Kidney (tissue), 14 donors: ENCODE data around the gene SLC35F1. TPM values are rescaled to one million over a fixed set of nuclear protein-coding genes. Genes with fewer than 3 reads are reported as not detected.

Experiments used
- DNase-seq, 5 donors: peaks; one replicate each; pipeline ENCODE4 v3.0.0-alpha.2; 2013 to 2020
- FAIRE-seq: peaks from 2 replicates; lab custom pipeline; 2012; peaks lifted over from hg19 to GRCh38; lab: Jason Lieb, UNC
- H3K27ac ChIP-seq, 2 donors: one replicate each; pipeline ENCODE4 v1.7.0; 2013; ENCODE audit warnings: low read depth in 2 of 2, low read length in 2 of 2, inconsistent platforms in 1 of 2
- H3K27me3 ChIP-seq: one replicate; pipeline ENCODE4 v1.7.1; 2013; ENCODE audit warnings: low read length, inconsistent platforms; ENCODE audit not compliant: control insufficient read depth, insufficient read depth
- H3K36me3 ChIP-seq, 3 donors: one replicate each; pipeline versions ENCODE4 v1.7.0 to v1.7.1; 2013; ENCODE audit warnings: low read length in 3 of 3, control low read depth in 1 of 3, inconsistent platforms in 1 of 3; ENCODE audit not compliant: insufficient read depth in 3 of 3, control insufficient read depth in 2 of 3
- H3K4me1 ChIP-seq, 3 donors: one replicate each; pipeline versions ENCODE4 v1.7.0 to v1.7.1; 2013; ENCODE audit warnings: low read length in 3 of 3, inconsistent platforms in 1 of 3, low read depth in 1 of 3; ENCODE audit not compliant: control insufficient read depth in 2 of 3, insufficient read depth in 2 of 3
- H3K4me3 ChIP-seq, 3 donors: one replicate each; pipeline versions ENCODE4 v1.7.0 to v1.8.1; 2013; ENCODE audit warnings: low read length in 3 of 3, control low read depth in 1 of 3, inconsistent platforms in 1 of 3
- H3K9ac ChIP-seq, 3 donors: one replicate each; pipeline versions ENCODE4 v1.7.0 to v1.7.1; 2013; ENCODE audit warnings: low read length in 3 of 3, control low read depth in 1 of 3, inconsistent platforms in 1 of 3
- H3K9me3 ChIP-seq, 3 donors: one replicate each; pipeline versions ENCODE4 v1.7.0 to v1.7.1; 2013; ENCODE audit warnings: low read length in 3 of 3, control low read depth in 1 of 3, inconsistent platforms in 1 of 3; ENCODE audit not compliant: control insufficient read depth in 2 of 3, insufficient read depth in 1 of 3
- intact Hi-C: fragments of 100-400 bp; cut with DNase I; formaldehyde crosslinking; loops from one replicate; pipeline ENCODE4 v1.11.1; 2022
- polyA plus RNA-seq: library from polyadenylated mRNA; stranded (reverse); fragments of 350-450 nt; fragmentation: Illumina TruSeq; extraction: RNeasy Lipid Tissue Mini Kit (QIAGEN cat#74804); gene quantifications from one replicate; pipeline ENCODE4 v1.2.3, GENCODE V29; 2014; ENCODE audit warnings: low read depth, low replicate concordance; ENCODE audit not compliant: insufficient read depth
- total RNA-seq: library from RNA; stranded (reverse); fragmentation: NEBNext Ultra II Directional; extraction: Animal tissue kit (Norgen Biotek cat#: 25700); gene quantifications from one replicate; pipeline ENCODE4 v1.2.1, GENCODE V29; 2021
- TF ChIP-seq, protein P1 (sequence below): IDR thresholded peaks from 3 replicates; pipeline ENCODE4 v1.5.1; 2012; ENCODE audit warnings: mild to moderate bottlenecking, moderate library complexity, borderline replicate concordance; ENCODE audit not compliant: insufficient read depth; ENCODE audit errors: extremely low read depth
- donor health status: control.
- donor health status: control.
- donor health status: control.
- donor health status: control.
- donor health status: control.
- donor health status: DM: yes; HTN: yes; CAD: no.
- donor health status: Normal renal cell carcinoma (clear cell type).

Gene SLC35F1
- total and polyA plus RNA-seq, 2 donors from 2014 or later = 0.28 to 0.63 TPM

DNA sequence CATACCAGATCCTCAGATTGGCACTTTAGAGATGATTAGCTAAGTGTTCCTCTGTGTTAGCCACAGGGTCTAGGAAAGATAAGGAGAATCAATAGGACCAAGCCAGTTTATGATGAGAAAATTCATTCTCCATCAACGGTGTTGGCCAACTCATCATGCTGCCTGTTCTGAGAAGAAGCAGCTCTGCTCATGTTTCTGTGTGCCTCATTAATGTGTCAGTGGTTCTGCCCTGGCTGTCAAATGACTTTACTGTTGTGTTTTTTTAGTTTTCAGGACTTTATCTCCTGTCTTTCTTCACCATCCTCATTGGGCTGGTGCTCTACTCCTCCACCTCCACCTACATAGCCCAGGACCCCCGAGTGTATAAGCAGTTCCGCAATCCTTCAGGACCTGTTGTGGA is 406.7 kb downstream of the SLC35F1 start:
- peak in 1 of 5 donors; percentile 45 for DNase-seq
- intact Hi-C loops = no loop called here
- H3K27me3 ChIP-seq = no peaks in the 10 kb centered on the region
- H3K9ac ChIP-seq = no peak overlapping the region
- no peak for FAIRE-seq
- H3K27ac ChIP-seq = no peak overlapping the region
- H3K36me3 ChIP-seq = no peaks in the 10 kb centered on the region
- TF ChIP-seq, protein P1, sequence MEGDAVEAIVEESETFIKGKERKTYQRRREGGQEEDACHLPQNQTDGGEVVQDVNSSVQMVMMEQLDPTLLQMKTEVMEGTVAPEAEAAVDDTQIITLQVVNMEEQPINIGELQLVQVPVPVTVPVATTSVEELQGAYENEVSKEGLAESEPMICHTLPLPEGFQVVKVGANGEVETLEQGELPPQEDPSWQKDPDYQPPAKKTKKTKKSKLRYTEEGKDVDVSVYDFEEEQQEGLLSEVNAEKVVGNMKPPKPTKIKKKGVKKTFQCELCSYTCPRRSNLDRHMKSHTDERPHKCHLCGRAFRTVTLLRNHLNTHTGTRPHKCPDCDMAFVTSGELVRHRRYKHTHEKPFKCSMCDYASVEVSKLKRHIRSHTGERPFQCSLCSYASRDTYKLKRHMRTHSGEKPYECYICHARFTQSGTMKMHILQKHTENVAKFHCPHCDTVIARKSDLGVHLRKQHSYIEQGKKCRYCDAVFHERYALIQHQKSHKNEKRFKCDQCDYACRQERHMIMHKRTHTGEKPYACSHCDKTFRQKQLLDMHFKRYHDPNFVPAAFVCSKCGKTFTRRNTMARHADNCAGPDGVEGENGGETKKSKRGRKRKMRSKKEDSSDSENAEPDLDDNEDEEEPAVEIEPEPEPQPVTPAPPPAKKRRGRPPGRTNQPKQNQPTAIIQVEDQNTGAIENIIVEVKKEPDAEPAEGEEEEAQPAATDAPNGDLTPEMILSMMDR = no peak
- peaks cover 2 to 4% (median 2%) of the 10 kb centered on the region in 3 donors for H3K4me1 ChIP-seq
- no peak overlapping the region for H3K4me3 ChIP-seq
- no peaks in the 10 kb centered on the region for H3K9me3 ChIP-seq

DNA sequence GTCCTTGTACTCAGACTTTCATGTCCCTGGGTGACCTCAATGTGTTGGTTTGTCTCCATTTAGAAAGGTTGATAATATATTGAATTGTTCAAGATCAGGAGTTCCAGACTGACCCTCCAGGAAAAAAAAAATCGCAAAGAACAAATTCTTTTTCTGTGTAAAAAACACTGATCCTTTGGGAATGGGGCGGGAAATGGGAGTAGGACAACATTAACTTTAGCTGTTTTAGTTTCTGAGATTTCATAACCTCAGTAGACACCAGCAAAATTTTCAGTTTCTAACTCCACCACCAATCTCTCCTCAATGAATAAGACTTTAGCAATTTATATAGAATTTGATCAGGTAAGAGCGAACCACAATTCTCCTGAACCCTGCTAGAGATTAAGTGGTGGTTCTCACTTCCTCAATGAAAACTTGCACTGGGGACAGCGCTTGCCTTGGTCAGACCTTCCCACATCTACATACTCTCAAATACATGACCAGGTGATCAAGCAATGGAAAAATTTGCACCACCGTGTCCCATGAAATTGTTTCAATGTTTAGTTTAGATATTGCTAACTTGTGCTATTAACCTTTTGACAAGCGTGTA is 409.8 kb downstream of the SLC35F1 start:
- FAIRE-seq (no peak), DNase-seq (no peak)
- H3K9ac ChIP-seq = no peak overlapping the region
- H3K27ac ChIP-seq = peak overlapping the region in 1 of 2 donors; percentile 72
- TF ChIP-seq, protein P1 = no peak
- no peaks in the 10 kb centered on the region for H3K27me3 ChIP-seq
- H3K9me3 ChIP-seq = no peaks in the 10 kb centered on the region
- no peaks in the 10 kb centered on the region for H3K36me3 ChIP-seq
- intact Hi-C loops = no loop called here
- no peak overlapping the region for H3K4me3 ChIP-seq
- H3K4me1 ChIP-seq = peaks cover 2 to 4% (median 2%) of the 10 kb centered on the region in 3 donors

DNA sequence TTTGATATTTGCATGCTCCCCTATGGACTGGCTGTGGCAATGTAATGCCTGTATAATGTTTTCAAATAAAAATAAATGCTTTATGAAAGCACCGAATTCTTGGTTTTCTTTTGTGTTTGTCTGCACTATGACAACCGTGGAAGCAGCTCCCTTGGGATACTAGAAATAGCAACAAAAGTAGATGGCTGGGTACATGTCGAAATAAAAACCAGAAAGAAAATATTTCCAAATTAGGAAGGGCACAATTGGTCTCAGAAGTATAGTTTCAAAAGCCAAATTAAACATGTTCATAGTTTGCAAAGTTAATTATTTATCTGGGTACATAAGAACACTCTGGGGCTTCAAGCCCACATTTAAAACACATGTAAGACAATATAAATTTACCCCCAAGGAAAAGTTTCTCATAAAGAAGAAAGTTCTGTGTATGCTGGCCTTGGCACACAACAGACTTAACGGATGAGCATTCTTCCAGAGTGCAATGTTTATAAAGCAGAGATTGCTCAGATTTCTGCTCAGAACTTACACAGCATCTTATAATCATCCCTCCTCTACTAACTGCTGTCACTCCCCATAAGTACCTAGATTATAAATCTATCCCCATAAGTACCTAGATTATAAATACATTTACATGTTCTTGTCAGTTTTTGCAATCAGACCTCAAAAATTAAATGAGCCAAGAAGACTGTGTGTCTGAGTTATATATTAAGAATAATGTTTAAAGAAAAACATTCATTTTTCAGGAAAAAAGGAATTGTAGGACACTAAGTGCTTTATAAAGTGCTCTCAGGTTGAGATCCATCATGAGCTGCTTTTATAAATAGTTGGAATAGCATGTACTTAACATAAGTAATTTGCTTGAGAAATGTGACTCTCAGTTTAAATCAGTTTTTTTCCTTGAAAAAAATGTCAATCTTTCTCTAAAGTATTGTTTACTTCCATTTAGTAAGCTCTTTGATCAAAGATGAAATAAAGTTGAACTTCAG is 410.8 kb downstream of the SLC35F1 start:
- H3K36me3 ChIP-seq = no peaks in the 10 kb centered on the region
- TF ChIP-seq, protein P1 = no peak
- H3K9me3 ChIP-seq = no peaks in the 10 kb centered on the region
- FAIRE-seq (no peak), DNase-seq (peak in 1 of 5 donors; percentile 40)
- intact Hi-C loops = no loop called here
- H3K27ac ChIP-seq = peak overlapping the region; percentile 33 to 55
- peaks cover 2 to 4% (median 2%) of the 10 kb centered on the region in 3 donors for H3K4me1 ChIP-seq
- H3K27me3 ChIP-seq = no peaks in the 10 kb centered on the region
- H3K9ac ChIP-seq = no peak overlapping the region
- H3K4me3 ChIP-seq = no peak overlapping the region
